GM21423 (cell line): ENCODE data around the gene PXT1.

Experiments used
- ATAC-seq: cut with Tn5 transposase; IDR thresholded peaks from one replicate; pipeline ENCODE4 v1.9.1; 2021; ENCODE audit warnings: mild to moderate bottlenecking, moderate library complexity; ENCODE audit not compliant: unreplicated experiment

Gene PXT1

GRCh38 chr6:36392621-36393020, 50.0 kb downstream of the PXT1 start:
- ATAC-seq, result no peak

GRCh38 chr6:36389353-36389752, 53.3 kb downstream of the PXT1 start:
- no peak for ATAC-seq

GRCh38 chr6:36387440-36388303, 55.0 kb downstream of the PXT1 start, which contains the start of gene ETV7:
Gene ETV7, minus strand, starts transcription at chr6:36387669. Its CDS starts 128 bp downstream, at chr6:36387541.
- ATAC-seq, result no peak

- no peak for ATAC-seq
Measured at GRCh38 chr6:36386495-36387439, 55.9 kb downstream of the PXT1 start.

- no peak for ATAC-seq
Measured at GRCh38 chr6:36384095-36384494, 58.6 kb downstream of the PXT1 start.

GRCh38 chr6:36383606-36384005, 59.0 kb downstream of the PXT1 start:
- no peak for ATAC-seq

GRCh38 chr6:36382976-36383375, 59.7 kb downstream of the PXT1 start:
- ATAC-seq, result no peak

- no peak for ATAC-seq
Measured at GRCh38 chr6:36381502-36382389, 60.9 kb downstream of the PXT1 start.

GRCh38 chr6:36380166-36380565, 62.5 kb downstream of the PXT1 start:
- no peak for ATAC-seq

GRCh38 chr6:36378936-36379335, 63.7 kb downstream of the PXT1 start:
- no peak for ATAC-seq

GRCh38 chr6:36378243-36378920, 64.3 kb downstream of the PXT1 start:
- ATAC-seq, result no peak

GRCh38 chr6:36377594-36377993, 65.1 kb downstream of the PXT1 start:
- no peak for ATAC-seq

GRCh38 chr6:36376742-36377141, 65.9 kb downstream of the PXT1 start:
- no peak for ATAC-seq

GRCh38 chr6:36376183-36376582, 66.5 kb downstream of the PXT1 start:
- ATAC-seq, result no peak

GRCh38 chr6:36375644-36376155, 67.0 kb downstream of the PXT1 start:
- ATAC-seq, result no peak

GRCh38 chr6:36374972-36375371, 67.7 kb downstream of the PXT1 start:
- ATAC-seq, result no peak

GRCh38 chr6:36374194-36374593, 68.5 kb downstream of the PXT1 start:
- no peak for ATAC-seq

- no peak for ATAC-seq
Measured at GRCh38 chr6:36373368-36374019, 69.2 kb downstream of the PXT1 start.

GRCh38 chr6:36372088-36372487, 70.6 kb downstream of the PXT1 start:
- no peak for ATAC-seq
